Measurements from ENCODE around the gene SRRM3.
"Not testable (repeated sequence)": the region's sequence is repeated elsewhere in the genome, so short reads cannot be mapped to it uniquely, and the experiment has no call there.

The SRRM3 gene

DNA sequence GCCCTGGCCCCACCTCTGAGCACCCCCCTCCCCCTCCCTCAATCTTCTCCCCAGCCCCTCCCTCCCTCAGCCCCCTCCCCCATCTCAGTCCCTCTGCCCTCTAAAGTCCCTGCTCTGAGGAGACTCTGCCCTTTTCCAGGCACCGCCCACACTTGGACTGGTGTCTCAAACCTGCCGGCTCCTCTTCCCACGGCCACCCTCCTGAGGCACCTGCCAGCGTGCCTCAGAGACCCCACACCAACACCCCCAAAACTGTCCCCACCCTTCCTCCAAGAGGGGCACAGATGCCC is 66.1 kb downstream of the SRRM3 start:
- H2BK12ac ChIP-seq (ENCODE audit: low read length): no peak overlapping the region
- no peak overlapping the region for H4K8ac ChIP-seq (ENCODE audit: low read depth, low read length)
- H2BK120ac ChIP-seq (ENCODE audit: low read depth, low read length): no peak overlapping the region
- H3K4me1 ChIP-seq (ENCODE audit: control insufficient read depth in 2 of 2, insufficient read depth in 1 of 2, low read depth in 1 of 2, low read length in 2 of 2): peaks cover 3 to 5% of the 10 kb centered on the region in 2 donors
- H3K23ac ChIP-seq (ENCODE audit: low read depth, low read length, poor library complexity): no peak overlapping the region
- WGBS, 2 donors (ENCODE audit: extremely low coverage in 2 of 2, insufficient read length in 2 of 2, insufficient replicate concordance in 1 of 2): no CpG with 5 or more reads among the region's 4 CpGs
- H3K27ac ChIP-seq (replicated peaks; ENCODE audit: low read length): no peak overlapping the region
- H3K4ac ChIP-seq (ENCODE audit: low read length): no peak overlapping the region
- H2BK15ac ChIP-seq (ENCODE audit: low read length): no peak overlapping the region
- no peaks in the 10 kb centered on the region for H3K79me1 ChIP-seq (ENCODE audit: low read depth, low read length)
- no peak overlapping the region for H4K91ac ChIP-seq (ENCODE audit: low read depth, low read length, poor library complexity)
- H2BK5ac ChIP-seq (ENCODE audit: low read length): no peak overlapping the region
- H3K4me2 ChIP-seq (ENCODE audit: insufficient read depth, low read length, poor library complexity, severe bottlenecking): no peak overlapping the region
- no peak overlapping the region for H3K4me3 ChIP-seq (ENCODE audit: low read length in 2 of 2)
- no peak overlapping the region for H3K14ac ChIP-seq (ENCODE audit: low read length)
- no peak overlapping the region for H2AK5ac ChIP-seq (ENCODE audit: low read depth, low read length)
- no peaks in the 10 kb centered on the region for H3K36me3 ChIP-seq (replicated peaks in 1 of 2; ENCODE audit: control insufficient read depth in 2 of 2, insufficient read depth in 2 of 2, low read length in 2 of 2)
- H3K9ac ChIP-seq (ENCODE audit: low read depth, low read length, poor library complexity): no peak overlapping the region
- no peak overlapping the region for H2AFZ ChIP-seq (ENCODE audit: low read length)
- H3K27me3 ChIP-seq (ENCODE audit: control insufficient read depth in 3 of 3, insufficient read depth in 3 of 3, low read depth in 1 of 3, low read length in 3 of 3): peaks cover 5 to 33% (median 29%) of the 10 kb centered on the region in 3 experiments
- no peaks in the 10 kb centered on the region for H3K9me3 ChIP-seq (replicated peaks in 1 of 2; ENCODE audit: control insufficient read depth in 2 of 2, insufficient read depth in 1 of 2, low read depth in 1 of 2, low read length in 2 of 2)
- no peak for DNase-seq (ENCODE audit: low spot score)
- no peak overlapping the region for H3K18ac ChIP-seq (ENCODE audit: low read length)

DNA sequence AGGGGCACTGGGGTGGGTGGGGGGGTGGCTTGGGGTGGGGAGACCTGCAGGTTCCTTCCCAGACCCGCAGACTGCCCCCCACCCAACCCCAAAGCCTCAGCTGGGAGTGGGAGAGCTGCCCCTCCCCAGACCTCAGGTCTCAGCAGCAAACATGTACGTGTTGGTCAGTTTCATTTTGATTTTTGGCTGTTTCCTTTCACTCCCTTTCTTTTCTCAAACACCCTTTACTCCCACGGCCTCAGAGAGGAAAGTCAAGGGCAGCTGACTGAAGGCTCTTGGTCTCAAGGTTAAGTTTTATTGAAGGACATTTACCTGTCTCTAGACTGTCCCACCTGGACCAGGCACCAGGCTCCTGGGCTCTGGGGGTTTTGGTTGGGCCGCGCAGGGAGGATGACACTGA is 66.7 kb downstream of the SRRM3 start:
- Histone ChIP-seq H3K27me3 (ENCODE audit: control insufficient read depth in 3 of 3, insufficient read depth in 3 of 3, low read depth in 1 of 3, low read length in 3 of 3) (peaks cover 5 to 33% (median 29%) of the 10 kb centered on the region in 3 experiments), H3K9ac (ENCODE audit: low read depth, low read length, poor library complexity) (no peak overlapping the region), H3K4ac (ENCODE audit: low read length) (no peak overlapping the region), H2BK5ac (ENCODE audit: low read length) (no peak overlapping the region), H2AK5ac (ENCODE audit: low read depth, low read length) (no peak overlapping the region), H2BK12ac (ENCODE audit: low read length) (no peak overlapping the region), H3K9me3 (replicated peaks in 1 of 2; ENCODE audit: control insufficient read depth in 2 of 2, insufficient read depth in 1 of 2, low read depth in 1 of 2, low read length in 2 of 2) (no peaks in the 10 kb centered on the region), H3K4me3 (ENCODE audit: low read length in 2 of 2) (no peak overlapping the region), H4K91ac (ENCODE audit: low read depth, low read length, poor library complexity) (no peak overlapping the region), H2BK15ac (ENCODE audit: low read length) (no peak overlapping the region), H3K4me2 (ENCODE audit: insufficient read depth, low read length, poor library complexity, severe bottlenecking) (no peak overlapping the region), H3K4me1 (ENCODE audit: control insufficient read depth in 2 of 2, insufficient read depth in 1 of 2, low read depth in 1 of 2, low read length in 2 of 2) (peaks cover 7 to 10% of the 10 kb centered on the region in 2 donors), H2BK120ac (ENCODE audit: low read depth, low read length) (no peak overlapping the region), H3K36me3 (replicated peaks in 1 of 2; ENCODE audit: control insufficient read depth in 2 of 2, insufficient read depth in 2 of 2, low read length in 2 of 2) (no peaks in the 10 kb centered on the region), H2AFZ (ENCODE audit: low read length) (no peak overlapping the region), H3K18ac (ENCODE audit: low read length) (no peak overlapping the region), H3K14ac (ENCODE audit: low read length) (peak overlapping the region; percentile 64), H3K79me1 (ENCODE audit: low read depth, low read length) (no peaks in the 10 kb centered on the region), H3K23ac (ENCODE audit: low read depth, low read length, poor library complexity) (peak overlapping the region; percentile 27), H4K8ac (ENCODE audit: low read depth, low read length) (no peak overlapping the region), H3K27ac (replicated peaks; ENCODE audit: low read length) (no peak overlapping the region)
- DNase-seq (ENCODE audit: low spot score): no peak
- WGBS, 2 donors (ENCODE audit: extremely low coverage in 2 of 2, insufficient read length in 2 of 2, insufficient replicate concordance in 1 of 2): no CpG with 5 or more reads among the region's 5 CpGs

DNA sequence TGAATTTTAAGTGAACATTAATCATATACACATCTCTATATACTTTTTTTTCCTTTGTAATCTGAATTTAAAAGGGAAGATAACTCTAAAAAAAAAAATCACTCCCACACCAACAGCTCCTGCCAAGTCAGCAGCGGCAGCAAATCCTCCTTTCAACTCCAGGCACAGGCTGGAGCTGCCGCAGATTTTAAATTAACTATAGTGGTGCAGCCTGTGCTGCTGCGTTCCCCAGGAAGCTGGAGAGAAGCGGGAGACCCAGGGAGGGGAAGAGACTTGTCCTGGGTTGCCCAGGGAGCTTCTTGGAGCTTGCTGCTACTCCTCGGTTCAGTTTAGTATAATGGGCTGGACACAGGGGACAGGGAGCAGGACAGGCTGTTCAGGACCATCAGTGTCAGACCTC is 68.2 kb downstream of the SRRM3 start:
- no peak overlapping the region for H3K9ac ChIP-seq (ENCODE audit: low read depth, low read length, poor library complexity)
- no peak overlapping the region for H3K23ac ChIP-seq (ENCODE audit: low read depth, low read length, poor library complexity)
- no peak overlapping the region for H3K4me3 ChIP-seq (ENCODE audit: low read length in 2 of 2)
- H3K27me3 ChIP-seq (ENCODE audit: control insufficient read depth in 3 of 3, insufficient read depth in 3 of 3, low read depth in 1 of 3, low read length in 3 of 3): peaks cover 5 to 36% (median 31%) of the 10 kb centered on the region in 3 experiments
- no peak overlapping the region for H2BK12ac ChIP-seq (ENCODE audit: low read length)
- H3K4ac ChIP-seq (ENCODE audit: low read length): no peak overlapping the region
- no peaks in the 10 kb centered on the region for H3K36me3 ChIP-seq (replicated peaks in 1 of 2; ENCODE audit: control insufficient read depth in 2 of 2, insufficient read depth in 2 of 2, low read length in 2 of 2)
- H2AK5ac ChIP-seq (ENCODE audit: low read depth, low read length): no peak overlapping the region
- H3K18ac ChIP-seq (ENCODE audit: low read length): no peak overlapping the region
- peak overlapping the region; percentile 60 for H2AFZ ChIP-seq (ENCODE audit: low read length)
- H2BK120ac ChIP-seq (ENCODE audit: low read depth, low read length): no peak overlapping the region
- no peak overlapping the region for H3K4me2 ChIP-seq (ENCODE audit: insufficient read depth, low read length, poor library complexity, severe bottlenecking)
- no peak overlapping the region for H4K91ac ChIP-seq (ENCODE audit: low read depth, low read length, poor library complexity)
- no peaks in the 10 kb centered on the region for H3K79me1 ChIP-seq (ENCODE audit: low read depth, low read length)
- H3K27ac ChIP-seq (replicated peaks; ENCODE audit: low read length): no peak overlapping the region
- H3K4me1 ChIP-seq (ENCODE audit: control insufficient read depth in 2 of 2, insufficient read depth in 1 of 2, low read depth in 1 of 2, low read length in 2 of 2): peaks cover 7 to 12% of the 10 kb centered on the region in 2 donors
- no peak overlapping the region for H2BK5ac ChIP-seq (ENCODE audit: low read length)
- no CpG with 5 or more reads among the region's 5 CpGs for WGBS, 2 donors (ENCODE audit: extremely low coverage in 2 of 2, insufficient read length in 2 of 2, insufficient replicate concordance in 1 of 2)
- no peak overlapping the region for H2BK15ac ChIP-seq (ENCODE audit: low read length)
- no peaks in the 10 kb centered on the region for H3K9me3 ChIP-seq (replicated peaks in 1 of 2; ENCODE audit: control insufficient read depth in 2 of 2, insufficient read depth in 1 of 2, low read depth in 1 of 2, low read length in 2 of 2)
- no peak overlapping the region for H3K14ac ChIP-seq (ENCODE audit: low read length)
- no peak overlapping the region for H4K8ac ChIP-seq (ENCODE audit: low read depth, low read length)
- DNase-seq (ENCODE audit: low spot score): no peak

DNA sequence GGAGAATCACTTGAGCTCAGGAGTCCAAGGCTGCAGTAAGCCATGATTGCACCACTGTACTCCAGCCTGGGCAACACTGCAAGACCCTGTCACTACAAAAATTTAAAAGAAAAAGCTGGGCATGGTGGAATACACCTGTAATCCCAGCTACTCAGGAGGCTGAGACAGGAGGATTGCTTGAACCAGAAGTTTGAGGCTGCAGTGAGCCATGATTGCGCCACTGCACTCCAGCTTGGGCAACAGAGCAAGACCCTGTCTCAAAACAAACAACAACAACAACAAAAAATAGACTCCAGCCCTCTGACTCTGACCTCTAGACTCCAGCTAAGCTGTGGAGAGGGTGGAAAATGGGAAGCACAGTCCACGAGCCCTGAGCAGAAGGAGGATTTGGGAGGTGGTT is 69.7 kb downstream of the SRRM3 start:
- not testable (repeated sequence) for H2BK15ac ChIP-seq (ENCODE audit: low read length); H2AFZ ChIP-seq (ENCODE audit: low read length)

More for the DNA sequence above, 69.7 kb downstream of the SRRM3 start:
- H3K4ac ChIP-seq (ENCODE audit: low read length); H3K79me1 ChIP-seq (ENCODE audit: low read depth, low read length); H2AK5ac ChIP-seq (ENCODE audit: low read depth, low read length); H2BK5ac ChIP-seq (ENCODE audit: low read length); DNase-seq (ENCODE audit: low spot score); H3K9me3 ChIP-seq (replicated peaks in 1 of 2; ENCODE audit: control insufficient read depth in 2 of 2, insufficient read depth in 1 of 2, low read depth in 1 of 2, low read length in 2 of 2); H3K36me3 ChIP-seq (replicated peaks in 1 of 2; ENCODE audit: control insufficient read depth in 2 of 2, insufficient read depth in 2 of 2, low read length in 2 of 2); H3K4me3 ChIP-seq (ENCODE audit: low read length in 2 of 2); H3K14ac ChIP-seq (ENCODE audit: low read length); H3K27ac ChIP-seq (replicated peaks; ENCODE audit: low read length); H3K18ac ChIP-seq (ENCODE audit: low read length); H4K91ac ChIP-seq (ENCODE audit: low read depth, low read length, poor library complexity); H2BK12ac ChIP-seq (ENCODE audit: low read length); H2BK120ac ChIP-seq (ENCODE audit: low read depth, low read length); H4K8ac ChIP-seq (ENCODE audit: low read depth, low read length); H3K23ac ChIP-seq (ENCODE audit: low read depth, low read length, poor library complexity); H3K9ac ChIP-seq (ENCODE audit: low read depth, low read length, poor library complexity); H3K4me2 ChIP-seq (ENCODE audit: insufficient read depth, low read length, poor library complexity, severe bottlenecking): not testable (repeated sequence)
- peaks cover 7 to 12% of the 10 kb centered on the region in 2 donors for H3K4me1 ChIP-seq (ENCODE audit: control insufficient read depth in 2 of 2, insufficient read depth in 1 of 2, low read depth in 1 of 2, low read length in 2 of 2)
- no CpG with 5 or more reads among the region's 2 CpGs for WGBS, 2 donors (ENCODE audit: extremely low coverage in 2 of 2, insufficient read length in 2 of 2, insufficient replicate concordance in 1 of 2)
- H3K27me3 ChIP-seq (ENCODE audit: control insufficient read depth in 3 of 3, insufficient read depth in 3 of 3, low read depth in 1 of 3, low read length in 3 of 3): peaks cover 5 to 46% (median 31%) of the 10 kb centered on the region in 3 experiments
